Fibroblast of skin of left biceps (primary cell): ENCODE measurements around the gene DNM1.
"Not testable (repeated sequence)": the region's sequence is repeated elsewhere in the genome, so short reads cannot be mapped to it uniquely, and the experiment has no call there.

Experiments
- DNase-seq, 2 experiments: peaks; one replicate each; pipeline ENCODE4 v3.0.0-alpha.2; 2013; ENCODE audit warnings: low read depth in 2 of 2

DNM1 gene

GRCh38 chr9:128178806-128179431 is 24.3 kb upstream of the DNM1 start:
- no peak for DNase-seq

- DNase-seq, result no peak
Observed at GRCh38 chr9:128180001-128180400, 23.2 kb upstream of the DNM1 start.

DNA sequence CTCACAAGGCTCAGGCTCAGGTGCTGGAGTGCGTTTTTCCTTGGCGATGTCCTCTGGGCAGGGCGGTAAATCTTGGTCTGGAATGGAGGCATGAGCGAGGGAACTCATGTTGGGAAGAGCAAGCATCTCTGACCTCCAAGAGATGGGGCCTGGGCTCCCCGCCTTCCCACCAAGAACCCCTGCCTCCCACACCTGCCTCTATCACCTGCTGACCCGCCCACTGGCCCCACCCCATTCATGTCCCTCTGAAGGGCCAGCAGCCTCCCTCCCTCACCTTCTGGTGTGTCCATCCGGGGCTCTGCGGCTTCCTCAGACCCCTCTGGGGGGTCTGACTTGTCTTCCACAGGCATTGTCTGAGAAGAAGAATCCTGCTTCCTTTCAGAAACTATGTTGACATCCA is 22.7 kb upstream of the DNM1 start:
- no peak for DNase-seq

GRCh38 chr9:128181480-128181879 is 21.7 kb upstream of the DNM1 start:
- DNase-seq, result not testable (repeated sequence)

DNA sequence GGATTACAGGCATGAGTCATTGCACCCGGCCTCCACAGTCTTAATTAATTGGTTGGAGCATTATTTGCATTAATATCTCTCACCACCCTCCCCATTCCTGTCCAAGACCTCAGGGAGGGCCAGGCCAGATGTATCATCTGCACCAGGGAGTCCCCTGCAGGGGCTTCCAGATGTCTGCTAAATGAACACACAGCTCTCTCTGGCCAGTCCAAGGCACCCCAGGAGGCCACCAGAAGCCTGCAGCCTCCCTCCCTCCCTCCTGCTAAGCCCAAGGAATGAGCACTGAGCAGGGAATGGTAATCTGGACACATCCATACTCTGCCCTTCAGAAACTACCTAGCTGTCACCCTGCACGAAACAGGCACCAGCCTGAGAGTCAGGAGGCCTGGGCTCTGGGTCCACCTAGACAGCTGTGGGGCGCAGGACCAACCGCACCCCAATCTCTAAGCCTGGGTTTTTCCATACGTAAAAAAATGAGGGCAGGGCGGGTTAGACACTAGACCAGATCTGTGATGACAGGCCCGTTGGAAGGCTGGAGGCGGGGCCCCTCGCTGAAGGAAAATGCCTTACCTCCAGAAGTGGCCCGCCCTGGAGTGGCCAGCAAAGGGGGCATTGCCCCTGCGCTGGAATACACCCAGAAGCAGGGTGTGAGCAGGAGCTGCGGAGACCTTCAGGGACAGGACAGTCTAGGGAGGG is 20.1 kb upstream of the DNM1 start:
- DNase-seq, result no peak

DNA sequence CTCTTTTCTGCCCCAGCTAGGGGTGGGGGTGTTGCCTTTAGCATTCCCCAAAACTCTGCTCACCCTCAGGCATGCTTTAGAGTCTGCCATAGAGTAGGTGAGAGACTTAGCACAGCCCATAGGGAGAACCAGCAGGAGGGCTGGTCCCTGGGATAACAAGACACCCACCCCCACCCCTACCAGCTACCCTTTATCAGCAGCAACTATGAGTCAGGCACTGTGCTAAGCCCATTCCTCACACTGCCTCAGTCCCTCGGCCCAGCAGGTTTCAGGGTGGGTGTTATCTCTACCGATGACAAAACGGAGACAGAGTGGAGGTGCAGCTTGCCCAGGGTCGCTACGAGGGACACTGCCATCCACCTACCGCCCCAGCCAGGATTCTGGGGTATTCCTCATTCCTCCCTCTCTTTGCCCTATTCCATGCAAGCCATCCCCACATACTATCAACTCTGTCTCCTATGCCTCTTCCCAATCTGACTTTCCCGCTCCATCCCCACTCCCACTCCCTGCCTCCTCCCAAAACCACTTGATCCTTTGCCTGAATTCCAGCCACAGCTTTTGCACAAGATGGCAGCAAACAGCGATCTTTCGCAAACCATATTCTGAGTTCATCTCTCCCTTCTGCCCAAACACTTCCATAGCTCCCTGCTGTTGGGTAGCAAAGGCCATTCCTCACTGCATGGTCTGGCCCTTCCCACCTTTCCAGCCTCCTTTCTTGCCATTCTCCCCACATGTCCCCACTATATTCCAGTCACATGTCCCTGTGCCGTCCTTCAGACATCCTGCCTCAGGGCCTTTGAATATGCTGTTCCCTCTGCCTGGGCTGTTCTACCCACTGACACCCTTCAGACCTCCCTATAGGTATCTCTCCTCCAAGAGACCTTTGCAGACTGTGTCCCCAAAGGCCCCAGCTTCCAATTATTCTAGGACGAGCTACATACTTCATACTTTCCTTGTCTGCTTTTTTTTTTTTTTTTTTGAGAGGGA is 16.9 kb upstream of the DNM1 start:
- DNase-seq, result no peak

DNA sequence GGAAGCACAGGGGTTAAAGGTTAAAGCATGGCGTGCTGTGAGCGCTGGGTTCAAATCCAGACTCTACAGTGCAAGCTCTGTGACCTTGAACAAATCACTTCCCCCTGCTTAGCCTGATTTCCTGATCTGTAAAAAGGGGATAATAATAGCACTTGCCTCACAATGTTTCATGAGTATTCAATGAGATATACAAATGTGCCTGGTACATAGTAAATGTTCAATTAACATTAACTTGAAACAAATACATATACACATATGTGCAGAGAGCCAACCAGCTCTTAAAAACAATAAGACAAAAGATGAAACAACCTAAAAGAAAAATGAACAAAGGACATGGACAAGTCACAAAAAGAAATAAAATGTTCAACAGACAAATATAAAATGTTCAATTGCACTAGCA is 15.8 kb upstream of the DNM1 start:
- no peak for DNase-seq

DNA sequence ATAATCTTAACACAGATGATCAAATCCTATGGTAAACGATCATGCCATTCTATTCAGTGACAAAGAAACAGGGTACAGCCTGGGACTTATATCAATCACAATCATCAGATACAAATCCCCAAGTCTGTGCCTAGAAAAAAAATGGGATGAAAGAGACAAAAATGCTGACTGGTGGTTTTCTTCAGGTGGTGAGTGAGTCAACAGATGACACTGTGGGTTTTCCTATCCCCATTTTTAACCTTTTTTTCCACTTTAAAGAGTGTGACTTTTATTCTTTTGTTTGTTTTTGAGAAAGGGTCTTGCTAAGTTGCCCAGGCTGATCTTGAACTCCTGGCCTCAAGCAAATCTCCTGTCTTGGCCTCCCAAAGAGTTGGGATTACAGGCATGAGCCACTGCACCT is 15.0 kb upstream of the DNM1 start:
- no peak for DNase-seq

- no peak for DNase-seq
Observed at GRCh38 chr9:128190013-128190412, 13.2 kb upstream of the DNM1 start.

- no peak for DNase-seq
Observed at GRCh38 chr9:128190516-128191405, 12.4 kb upstream of the DNM1 start.

DNA sequence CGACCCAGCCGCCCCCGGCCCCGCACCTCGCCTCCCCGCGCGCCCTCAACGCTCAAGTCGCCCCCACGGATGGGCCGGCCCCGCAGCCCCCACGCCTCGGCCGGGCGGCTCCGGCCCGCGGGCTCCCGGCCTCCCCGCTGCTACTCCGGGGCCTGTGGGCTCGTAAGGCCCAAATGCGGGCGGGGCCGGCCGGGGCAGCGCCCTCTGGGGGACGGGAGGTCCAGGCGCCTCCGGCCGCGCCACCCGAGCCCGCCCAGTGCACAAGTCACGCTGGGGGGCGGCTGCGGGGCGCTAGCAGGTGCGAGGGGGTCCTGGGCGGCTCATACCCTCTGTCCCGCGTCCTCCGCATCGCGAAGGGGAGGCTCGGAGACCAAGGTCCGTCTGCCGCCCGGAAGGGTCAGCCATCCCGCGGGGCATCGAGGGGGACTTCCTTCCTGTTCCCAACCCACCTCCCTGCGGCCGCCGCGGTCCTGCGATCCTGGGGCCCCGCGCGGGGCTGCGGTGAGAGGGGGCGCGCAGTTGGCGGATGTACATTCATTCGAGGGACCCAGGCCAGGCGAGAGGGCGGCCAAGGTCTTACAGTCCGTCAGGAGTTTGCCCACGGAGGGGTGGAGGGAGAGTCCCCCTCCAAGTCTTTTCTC is 11.7 kb upstream of the DNM1 start, which contains the start of gene CIZ1:
TSS of gene CIZ1 (minus strand) at position 167 of the 641 bp plus-strand sequence. CDS start 715 bp downstream, outside the sequence.
- peak in 1 of 2 experiments; percentile 43 for DNase-seq

DNA sequence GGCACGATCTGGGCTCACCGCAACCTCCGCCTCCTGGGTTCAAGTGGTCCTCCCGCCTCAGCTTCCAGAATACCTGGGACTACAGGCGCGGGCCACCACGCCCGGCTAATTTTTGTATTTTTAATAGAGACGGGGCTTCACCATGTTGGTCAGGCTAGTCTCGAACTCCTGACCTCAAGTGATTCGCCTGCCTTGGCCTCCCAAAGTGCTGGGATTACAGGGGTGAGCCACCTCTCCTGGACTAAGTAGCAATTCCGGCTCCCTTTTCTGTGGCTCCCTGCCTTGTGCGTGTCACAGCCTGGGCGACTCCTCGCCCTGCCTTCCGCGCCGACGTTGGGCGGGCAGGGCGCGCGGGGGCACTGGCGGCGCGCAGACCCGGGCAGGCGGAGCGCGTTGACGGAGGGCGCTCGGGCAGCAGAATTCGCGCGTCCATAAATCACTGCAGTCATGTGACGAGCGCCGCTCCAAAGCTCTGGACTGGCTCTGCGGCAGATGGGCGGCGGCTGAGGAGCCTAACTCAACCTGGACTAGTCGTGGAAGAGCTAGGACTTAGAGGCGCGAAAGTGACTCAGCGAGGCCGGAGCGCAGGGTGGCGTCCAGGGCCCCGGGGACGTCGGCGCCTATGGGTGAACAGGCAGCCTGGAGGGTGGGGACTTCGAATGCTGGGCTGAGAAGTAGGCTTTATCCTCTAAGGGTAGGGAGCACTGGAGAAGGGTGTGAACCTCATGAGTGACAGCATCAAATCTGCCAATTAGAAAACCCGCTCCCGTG is 10.4 kb upstream of the DNM1 start:
- peak; percentile 60 to 64 for DNase-seq

DNA sequence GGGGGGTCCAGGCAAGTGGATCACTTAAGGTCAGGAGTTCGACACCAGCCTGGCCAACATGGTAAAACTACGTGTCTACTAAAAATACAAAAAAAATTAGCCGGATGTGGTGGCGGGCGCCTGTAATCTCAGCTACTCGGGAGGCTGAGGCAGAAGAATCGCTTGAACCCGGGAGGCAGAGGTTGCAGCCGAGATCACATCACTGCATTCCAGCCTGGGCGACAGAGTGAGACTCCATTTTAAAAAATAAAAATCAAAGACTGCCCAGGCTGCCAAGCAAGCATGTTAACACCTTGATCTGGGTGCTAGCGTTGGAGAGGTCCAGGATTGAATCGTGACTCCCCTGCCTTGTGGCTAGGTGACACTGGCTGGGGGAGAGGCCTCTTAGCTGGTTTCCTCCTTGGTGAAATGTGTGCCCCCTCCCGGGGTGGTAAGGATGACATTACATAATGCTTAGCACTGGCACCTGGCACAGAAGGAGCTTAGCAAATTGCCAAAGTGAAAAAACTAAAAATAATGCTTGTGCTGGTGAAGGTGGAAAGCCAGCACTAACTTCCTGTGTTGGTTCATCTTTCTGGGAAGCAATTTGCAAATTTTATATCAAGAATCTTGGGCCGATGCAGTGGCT is 9.6 kb upstream of the DNM1 start:
- no peak for DNase-seq

DNA sequence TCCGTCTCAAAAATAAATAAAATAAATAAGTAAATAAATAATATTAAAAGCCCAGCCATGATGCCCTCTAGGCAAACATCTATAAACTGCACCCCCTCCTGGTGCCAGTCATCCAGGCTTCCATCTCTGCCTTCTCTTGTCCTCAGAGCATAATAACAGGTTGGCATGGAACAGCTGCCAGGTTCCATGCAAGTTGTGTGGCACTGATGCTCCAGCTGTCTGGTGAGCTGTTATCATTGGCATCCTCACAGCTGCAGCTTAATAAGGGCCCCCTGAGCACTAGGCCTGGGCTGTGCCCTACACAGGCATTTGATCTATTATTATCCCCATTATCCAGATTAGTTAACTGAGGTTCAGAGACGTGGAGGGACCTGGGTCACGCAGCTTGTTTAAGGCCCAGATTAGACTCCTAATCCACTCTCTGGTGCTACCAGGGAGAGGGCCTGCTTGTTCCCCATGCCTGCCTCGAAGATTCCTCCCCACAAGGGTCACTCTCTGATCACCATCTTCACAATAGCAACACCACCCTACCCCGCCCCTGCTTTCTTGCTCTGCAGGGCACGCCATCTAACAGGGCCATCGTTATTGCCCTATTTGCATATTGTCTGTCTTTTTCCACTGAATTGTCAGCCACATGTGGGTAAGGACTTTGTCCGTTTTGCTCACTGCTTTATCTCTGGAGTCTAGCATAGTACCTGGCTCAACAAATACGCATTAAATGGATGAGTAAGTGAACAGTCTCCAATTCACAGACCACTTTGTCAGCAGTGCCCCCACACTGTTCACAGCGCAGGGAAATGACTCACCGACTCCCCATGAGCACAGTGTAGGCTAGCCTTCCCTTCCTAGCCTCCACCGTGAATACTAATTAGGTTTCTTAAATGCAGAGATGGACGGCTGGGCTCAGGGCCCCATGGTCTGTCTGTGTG is 1.5 kb upstream of the DNM1 start:
- no peak for DNase-seq

GRCh38 chr9:128202648-128203023 is 543 bp upstream of the DNM1 start:
- DNase-seq, result no peak

GRCh38 chr9:128203707-128204551 is 750 bp downstream of the DNM1 start:
- DNase-seq, result no peak

DNA sequence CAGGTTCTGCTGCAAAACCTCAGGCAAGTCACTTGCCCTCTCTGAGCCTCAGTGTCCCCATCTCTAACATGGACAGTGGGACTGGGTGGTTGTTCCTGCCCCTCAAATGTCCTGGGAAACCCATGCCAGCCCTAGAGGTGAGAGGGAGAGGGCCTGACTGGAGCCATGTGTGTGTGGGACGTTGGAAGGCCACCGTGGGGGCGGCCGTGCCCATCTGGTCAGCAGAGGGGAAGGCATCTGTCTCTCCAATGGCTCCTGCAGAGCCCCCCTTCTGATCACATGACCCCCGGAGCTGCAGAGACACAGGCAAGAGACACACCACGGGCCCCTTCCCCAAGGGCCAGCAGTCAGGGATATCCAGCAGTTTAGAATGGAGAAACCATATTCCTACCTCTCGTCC is 1.7 kb downstream of the DNM1 start:
- no peak for DNase-seq
